Activated CD4-positive, alpha-beta memory T cell treated with anti-CD3 and anti-CD28 coated beads, Interleukin-2, amount 10 ng/mL, durations not matched to agents 7 days and 5 days (primary cell): Measurements from ENCODE around the gene TECPR2. TPM values are rescaled to one million over a fixed set of nuclear protein-coding genes. Genes with fewer than 3 reads are reported as not detected.

Source experiments
- CTCF ChIA-PET: fragments of 350-600 bp; sonication (Branson Sonifier 250); formaldehyde crosslinking; loops from one replicate; lab custom pipeline; 2021; ENCODE audit warnings: antibody characterized with exemption, inconsistent platforms; lab: Charles Lee
- POLR2A ChIA-PET: fragments of 350-600 bp; sonication (Branson Sonifier 250); formaldehyde crosslinking; loops from one replicate; lab custom pipeline; 2021; ENCODE audit warnings: antibody characterized with exemption; lab: Charles Lee
- DNase-seq: peaks from one replicate; pipeline ENCODE4 v3.0.0-alpha.2; 2020
- H3K27ac Mint-ChIP-seq: one replicate; pipeline ENCODE4 v1.8.0; 2021; ENCODE audit warnings: mild to moderate bottlenecking, mixed read lengths
- H3K27me3 Mint-ChIP-seq: one replicate; pipeline ENCODE4 v1.8.0; 2021; ENCODE audit warnings: mixed read lengths
- H3K36me3 Mint-ChIP-seq: one replicate; pipeline ENCODE4 v1.8.0; 2021; ENCODE audit warnings: low read depth, mixed read lengths
- H3K4me1 Mint-ChIP-seq: one replicate; pipeline ENCODE4 v1.8.0; 2021; ENCODE audit warnings: mixed read lengths
- H3K4me3 Mint-ChIP-seq: one replicate; pipeline ENCODE4 v1.8.0; 2021; ENCODE audit warnings: mild to moderate bottlenecking, mixed read lengths
- H3K9me3 Mint-ChIP-seq: one replicate; pipeline ENCODE4 v1.8.0; 2021; ENCODE audit warnings: mixed read lengths
- total RNA-seq, 2 experiments: library from RNA; stranded (reverse); gene quantifications; one replicate each; pipeline ENCODE4 v1.2.3, GENCODE V29; 2021

TECPR2 gene, protein sequence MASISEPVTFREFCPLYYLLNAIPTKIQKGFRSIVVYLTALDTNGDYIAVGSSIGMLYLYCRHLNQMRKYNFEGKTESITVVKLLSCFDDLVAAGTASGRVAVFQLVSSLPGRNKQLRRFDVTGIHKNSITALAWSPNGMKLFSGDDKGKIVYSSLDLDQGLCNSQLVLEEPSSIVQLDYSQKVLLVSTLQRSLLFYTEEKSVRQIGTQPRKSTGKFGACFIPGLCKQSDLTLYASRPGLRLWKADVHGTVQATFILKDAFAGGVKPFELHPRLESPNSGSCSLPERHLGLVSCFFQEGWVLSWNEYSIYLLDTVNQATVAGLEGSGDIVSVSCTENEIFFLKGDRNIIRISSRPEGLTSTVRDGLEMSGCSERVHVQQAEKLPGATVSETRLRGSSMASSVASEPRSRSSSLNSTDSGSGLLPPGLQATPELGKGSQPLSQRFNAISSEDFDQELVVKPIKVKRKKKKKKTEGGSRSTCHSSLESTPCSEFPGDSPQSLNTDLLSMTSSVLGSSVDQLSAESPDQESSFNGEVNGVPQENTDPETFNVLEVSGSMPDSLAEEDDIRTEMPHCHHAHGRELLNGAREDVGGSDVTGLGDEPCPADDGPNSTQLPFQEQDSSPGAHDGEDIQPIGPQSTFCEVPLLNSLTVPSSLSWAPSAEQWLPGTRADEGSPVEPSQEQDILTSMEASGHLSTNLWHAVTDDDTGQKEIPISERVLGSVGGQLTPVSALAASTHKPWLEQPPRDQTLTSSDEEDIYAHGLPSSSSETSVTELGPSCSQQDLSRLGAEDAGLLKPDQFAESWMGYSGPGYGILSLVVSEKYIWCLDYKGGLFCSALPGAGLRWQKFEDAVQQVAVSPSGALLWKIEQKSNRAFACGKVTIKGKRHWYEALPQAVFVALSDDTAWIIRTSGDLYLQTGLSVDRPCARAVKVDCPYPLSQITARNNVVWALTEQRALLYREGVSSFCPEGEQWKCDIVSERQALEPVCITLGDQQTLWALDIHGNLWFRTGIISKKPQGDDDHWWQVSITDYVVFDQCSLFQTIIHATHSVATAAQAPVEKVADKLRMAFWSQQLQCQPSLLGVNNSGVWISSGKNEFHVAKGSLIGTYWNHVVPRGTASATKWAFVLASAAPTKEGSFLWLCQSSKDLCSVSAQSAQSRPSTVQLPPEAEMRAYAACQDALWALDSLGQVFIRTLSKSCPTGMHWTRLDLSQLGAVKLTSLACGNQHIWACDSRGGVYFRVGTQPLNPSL (N-terminal part only)
- 10 to 100 TPM; 12.3 to 12.5 TPM for total RNA-seq

DNA sequence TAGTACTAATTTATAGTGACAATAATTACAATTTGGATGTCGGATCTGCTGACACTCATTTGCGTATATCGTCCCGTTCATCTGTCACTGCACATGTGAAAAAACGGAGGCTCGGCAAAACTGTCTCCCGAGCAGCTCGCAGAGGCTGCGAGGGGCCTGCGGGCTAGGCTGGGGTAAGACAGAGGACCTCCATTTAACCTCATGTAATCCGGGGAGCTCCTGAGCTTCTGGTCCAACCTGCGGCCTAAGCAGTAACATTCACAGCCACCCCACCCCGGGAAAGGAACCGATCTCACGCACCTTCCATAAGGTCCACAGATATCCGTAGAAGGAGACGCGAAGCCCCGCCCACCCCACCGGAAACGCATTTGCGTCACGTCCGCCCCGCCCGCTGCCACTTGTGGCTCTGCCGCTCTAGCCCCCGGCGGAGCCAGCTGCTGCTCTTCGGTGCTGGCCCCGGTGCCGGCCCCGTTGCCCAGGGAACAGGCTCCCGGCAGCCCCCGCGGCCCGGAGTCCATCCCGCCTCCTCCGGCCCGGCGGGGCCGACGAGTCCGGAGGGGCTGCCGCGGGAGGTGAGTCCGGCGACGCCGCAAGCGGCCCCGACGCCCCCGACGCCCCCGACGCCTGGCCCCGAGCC is at the start of gene TECPR2, which contains the start of gene CINP:
Gene TECPR2 (plus strand): TSS at position 397 of the 637 bp plus-strand sequence. CDS start 13,781 bp downstream, outside the sequence.
Gene CINP (minus strand): TSS at position 346 of the 637 bp plus-strand sequence. CDS start 39 bp downstream, at position 307.
- Mint-ChIP-seq H3K36me3 (peaks cover 8% of the 10 kb centered on the region), H3K4me1 (peaks cover 27% of the 10 kb centered on the region), H3K4me3 (peak within 1 kb of the TSS; percentile 92), H3K9me3 (no peaks in the 10 kb centered on the region), H3K27me3 (no peaks in the 10 kb centered on the region), H3K27ac (peak within 1 kb of the TSS; percentile 88)
- DNase-seq: peak; percentile 97
- ChIA-PET CTCF (interaction anchor here (0.7 to 2.7 kb wide), 6 partner anchors 11 to 275 kb away, joined by 3 to 11 read pairs (median 3); partner anchors contain the start of gene ZNF839), POLR2A (interaction anchor here (0.6 to 2.9 kb wide), 19 partner anchors 8 to 641 kb away, joined by 3 to 52 read pairs (median 4); partner anchors contain the start of genes MOK and ZNF839)

DNA sequence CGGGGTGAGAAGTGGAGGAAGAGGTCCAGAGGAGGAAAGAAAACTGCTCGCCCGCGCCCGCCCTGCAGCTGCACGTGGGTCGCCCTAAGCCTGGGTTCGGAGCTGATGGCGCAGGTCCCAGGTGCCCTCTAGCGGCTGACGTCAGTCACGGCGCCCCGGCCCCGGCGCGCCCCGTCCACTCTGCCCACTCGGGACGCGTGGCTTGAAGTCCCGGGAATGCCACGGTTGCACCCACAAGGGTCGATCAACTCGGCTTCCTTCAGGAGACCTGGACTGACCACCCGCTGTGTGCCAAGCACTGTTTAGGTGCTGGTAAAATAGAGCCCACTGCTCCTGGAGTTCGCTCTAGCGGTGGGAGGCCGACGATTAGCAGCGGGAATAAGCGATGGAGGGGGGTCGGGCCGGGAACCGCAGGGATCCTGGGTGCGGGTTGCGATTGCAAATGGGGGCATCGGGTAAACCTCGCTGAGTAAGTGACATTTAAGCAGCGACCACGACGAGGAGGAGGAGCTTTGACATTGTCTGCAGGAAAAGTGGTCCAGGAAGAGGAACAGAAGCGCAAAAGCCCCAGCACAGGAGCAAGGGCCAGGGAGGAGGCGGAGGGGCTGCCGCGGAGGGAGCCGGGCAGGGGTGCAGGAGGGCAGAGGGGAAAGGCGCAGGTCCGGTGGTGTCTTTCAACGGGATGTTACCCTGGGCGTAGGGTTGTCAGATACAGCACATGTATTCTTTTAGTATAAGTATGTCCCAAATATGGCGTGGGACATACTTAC is 48.3 kb upstream of the TECPR2 start:
- H3K4me3 Mint-ChIP-seq: peak overlapping the region; percentile 84
- peaks cover under 1% of the 10 kb centered on the region for H3K36me3 Mint-ChIP-seq
- DNase-seq: peak; percentile 83
- no peaks in the 10 kb centered on the region for H3K27me3 Mint-ChIP-seq
- ChIA-PET CTCF (interaction anchor here (0.5 to 2.4 kb wide), 33 partner anchors 9 to 608 kb away, joined by 3 to 35 read pairs (median 4); partner anchors contain the start of genes MOK and WDR20), POLR2A (interaction anchor here (1.6 to 1.7 kb wide), 3 partner anchors 10 to 229 kb away, joined by 4 to 11 read pairs (median 8); partner anchors contain the start of genes CINP, MOK and TECPR2)
- no peaks in the 10 kb centered on the region for H3K9me3 Mint-ChIP-seq
- peak overlapping the region; percentile 51 for H3K27ac Mint-ChIP-seq
- H3K4me1 Mint-ChIP-seq: peaks cover 52% of the 10 kb centered on the region

DNA sequence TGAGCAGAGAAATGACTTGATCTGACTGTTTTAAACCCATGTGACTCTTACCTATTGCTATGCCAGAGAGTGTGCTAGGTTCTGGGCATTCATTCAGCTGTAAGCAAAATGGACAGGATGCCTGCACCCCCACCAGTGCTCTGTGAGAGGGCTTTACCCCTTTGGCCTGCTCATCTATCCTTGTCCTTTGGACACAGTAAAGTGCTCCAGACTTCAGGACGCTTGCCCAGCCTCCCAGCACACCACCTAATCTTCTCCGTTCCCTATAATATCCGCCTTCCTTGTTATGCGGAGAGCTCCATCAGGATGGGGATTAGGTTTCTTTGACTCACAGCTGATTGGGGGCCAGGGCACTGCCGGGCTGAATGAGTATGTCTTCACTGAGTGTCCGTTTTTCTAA is 47.6 kb upstream of the TECPR2 start:
- Mint-ChIP-seq H3K9me3 (no peaks in the 10 kb centered on the region), H3K4me3 (peak overlapping the region; percentile 84), H3K27me3 (no peaks in the 10 kb centered on the region), H3K27ac (no peak overlapping the region), H3K36me3 (peaks cover 2% of the 10 kb centered on the region), H3K4me1 (peaks cover 53% of the 10 kb centered on the region)
- no peak for DNase-seq
- ChIA-PET POLR2A (interaction anchor here (1.6 to 1.7 kb wide), 2 partner anchors 47 to 230 kb away, joined by 4 to 8 read pairs; partner anchors contain the start of genes CINP and TECPR2), CTCF (interaction anchor here (1.1 to 2.4 kb wide), 14 partner anchors 8 to 608 kb away, joined by 3 to 35 read pairs (median 4); partner anchors contain the start of genes MOK and WDR20)

DNA sequence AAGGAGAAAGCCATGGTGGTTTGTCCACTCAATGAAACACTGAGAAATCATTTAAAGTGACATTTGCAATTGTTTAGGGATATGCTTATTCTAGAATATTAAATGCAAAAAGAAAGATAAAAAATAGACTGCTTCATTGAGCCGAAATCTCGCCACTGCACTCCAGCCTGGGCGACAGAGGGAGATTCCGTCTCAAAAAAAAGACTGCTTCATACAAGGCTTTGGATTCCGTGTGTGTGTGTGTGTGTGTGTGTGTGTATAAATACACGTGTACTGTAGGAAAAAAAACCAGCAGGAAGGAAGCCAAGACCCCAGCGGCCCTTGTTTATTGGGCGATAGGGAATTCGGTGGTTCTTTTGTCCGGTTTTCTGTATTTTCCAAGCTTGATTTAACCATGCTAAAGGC is 46.4 kb upstream of the TECPR2 start:
- peaks cover 65% of the 10 kb centered on the region for H3K4me1 Mint-ChIP-seq
- H3K4me3 Mint-ChIP-seq: peak overlapping the region; percentile 80
- no peaks in the 10 kb centered on the region for H3K9me3 Mint-ChIP-seq
- peak; percentile 42 for DNase-seq
- ChIA-PET CTCF (interaction anchor here (0.7 to 2.6 kb wide), 17 partner anchors 8 to 1249 kb away, joined by 3 to 31 read pairs (median 4); partner anchors contain the start of genes CINP, MOK and TECPR2), POLR2A (interaction anchor here (0.9 to 5.9 kb wide), 4 partner anchors 7 to 91 kb away, joined by 4 to 52 read pairs (median 4); partner anchors contain the start of genes CINP, MOK and TECPR2)
- H3K27me3 Mint-ChIP-seq: no peaks in the 10 kb centered on the region
- peak overlapping the region; percentile 84 for H3K27ac Mint-ChIP-seq
- peaks cover 2% of the 10 kb centered on the region for H3K36me3 Mint-ChIP-seq

DNA sequence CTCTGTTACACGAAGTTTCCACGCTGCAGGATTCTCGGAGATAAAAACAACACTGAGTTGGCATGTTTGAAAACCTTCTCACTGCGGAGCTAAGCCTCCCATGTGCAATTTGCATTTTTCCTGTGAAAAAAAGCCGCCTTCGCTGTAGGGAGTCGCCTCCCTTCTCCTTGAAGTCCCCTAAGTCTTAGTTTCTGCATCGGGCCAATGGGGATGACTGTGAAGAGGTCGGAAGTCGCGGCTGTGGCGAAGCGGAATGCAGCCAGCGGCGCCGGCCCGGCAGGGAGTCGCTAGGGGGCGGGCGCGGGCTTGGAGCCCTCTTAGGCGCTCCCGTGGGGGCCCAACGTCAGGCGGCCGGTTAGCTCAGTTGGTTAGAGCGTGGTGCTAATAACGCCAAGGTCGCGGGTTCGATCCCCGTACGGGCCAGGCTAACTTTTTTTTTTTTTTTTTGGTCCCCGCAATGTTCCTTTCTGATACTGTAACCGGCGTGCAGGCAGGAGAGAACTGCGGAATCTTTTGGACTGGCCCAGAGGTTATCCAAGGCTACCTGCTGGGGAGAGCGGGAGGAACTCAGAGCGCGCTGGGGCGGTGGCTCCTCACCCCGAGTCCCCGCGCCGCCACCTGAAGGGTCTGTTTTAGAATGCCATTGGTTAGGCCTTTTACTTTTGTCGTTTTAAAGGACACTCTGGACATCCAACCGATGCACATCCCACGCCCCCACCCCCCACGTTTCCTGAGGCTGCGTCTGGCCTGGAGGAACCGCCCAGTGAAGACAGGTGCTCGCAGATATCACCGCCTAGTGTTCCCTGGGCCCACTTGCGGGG is 45.8 kb upstream of the TECPR2 start:
- Mint-ChIP-seq H3K27me3 (no peaks in the 10 kb centered on the region), H3K27ac (peak overlapping the region; percentile 84), H3K9me3 (no peaks in the 10 kb centered on the region), H3K36me3 (peaks cover 2% of the 10 kb centered on the region), H3K4me1 (peaks cover 70% of the 10 kb centered on the region), H3K4me3 (peak overlapping the region; percentile 80)
- CTCF ChIA-PET: interaction anchor here (0.7 to 2.6 kb wide), 19 partner anchors 8 to 1248 kb away, joined by 3 to 31 read pairs (median 4); partner anchors contain the start of genes CINP, MOK and TECPR2
- POLR2A ChIA-PET: interaction anchor here (0.9 to 5.9 kb wide), 5 partner anchors 8 to 201 kb away, joined by 4 to 52 read pairs (median 4); partner anchors contain the start of genes CINP, MOK and TECPR2
- DNase-seq: peak; percentile 96

DNA sequence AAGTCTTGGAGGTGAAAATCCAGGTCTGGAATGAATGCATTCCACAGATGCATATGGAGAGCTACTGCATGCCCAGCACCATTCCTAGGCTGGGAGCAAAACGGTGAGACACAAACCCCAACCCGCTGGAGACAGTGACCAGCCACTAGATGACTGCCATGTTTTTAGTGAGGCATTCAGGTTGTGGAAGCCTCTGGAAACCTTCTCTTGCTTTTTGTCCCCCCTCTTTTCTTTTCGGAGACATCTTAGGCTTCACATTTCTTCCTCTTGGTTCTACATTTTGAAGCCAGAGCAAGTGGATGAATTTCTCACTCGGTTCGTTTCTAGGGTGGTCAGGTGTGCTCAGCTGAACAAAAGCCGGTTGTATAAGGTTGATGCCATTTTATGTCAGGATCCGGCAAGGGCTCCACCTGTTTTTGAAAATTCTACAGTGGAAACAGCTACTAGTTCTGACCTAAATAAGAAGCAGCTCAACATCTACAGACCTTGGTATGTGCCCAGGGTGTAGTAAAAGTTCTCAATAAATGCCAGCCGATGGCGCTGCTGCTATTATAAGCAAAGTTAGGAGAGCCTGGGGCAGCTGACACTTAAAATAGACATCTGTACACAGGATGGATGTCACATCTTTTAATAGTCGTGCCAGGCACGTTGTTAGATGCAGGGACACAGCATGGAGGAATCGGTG is 45.0 kb upstream of the TECPR2 start:
- peaks cover 2% of the 10 kb centered on the region for H3K36me3 Mint-ChIP-seq
- POLR2A ChIA-PET: interaction anchor here (0.9 to 5.9 kb wide), 5 partner anchors 12 to 200 kb away, joined by 4 to 52 read pairs (median 4); partner anchors contain the start of genes CINP, MOK and TECPR2
- DNase-seq: peak; percentile 59
- H3K4me3 Mint-ChIP-seq: peak overlapping the region; percentile 80
- no peaks in the 10 kb centered on the region for H3K9me3 Mint-ChIP-seq
- peak overlapping the region; percentile 84 for H3K27ac Mint-ChIP-seq
- H3K4me1 Mint-ChIP-seq: peaks cover 72% of the 10 kb centered on the region
- CTCF ChIA-PET: interaction anchor here (1.0 to 2.6 kb wide), 12 partner anchors 9 to 368 kb away, joined by 3 to 31 read pairs (median 6); partner anchors contain the start of genes CINP, MOK and TECPR2
- H3K27me3 Mint-ChIP-seq: no peaks in the 10 kb centered on the region

DNA sequence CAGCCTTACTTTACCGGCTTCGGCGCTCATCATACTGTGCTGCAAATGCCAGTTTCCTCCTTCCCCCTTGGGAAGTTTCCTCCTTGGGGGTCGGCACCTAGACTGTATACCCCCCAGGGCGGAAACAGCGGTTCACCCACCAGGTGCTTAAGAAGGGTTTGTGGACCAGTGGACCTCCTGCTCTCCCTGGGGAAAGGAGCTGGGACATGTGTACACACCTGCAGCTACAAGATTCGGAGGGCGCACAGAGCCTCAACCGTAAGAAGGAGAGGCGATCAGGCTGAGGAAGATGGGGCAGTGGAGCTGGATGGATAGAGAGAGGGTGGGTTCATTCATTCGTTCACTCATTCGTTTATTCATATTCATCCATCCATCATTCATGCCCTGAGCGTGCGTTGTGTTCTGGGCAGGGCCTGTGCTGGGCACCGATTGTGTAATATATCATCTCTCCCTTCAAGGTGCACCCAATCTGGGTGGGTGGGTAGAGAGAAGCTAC is 43.9 kb upstream of the TECPR2 start:
- no peaks in the 10 kb centered on the region for H3K27me3 Mint-ChIP-seq
- peak overlapping the region; percentile 88 for H3K27ac Mint-ChIP-seq
- ChIA-PET POLR2A (interaction anchor here (0.9 to 5.9 kb wide), 6 partner anchors 10 to 501 kb away, joined by 3 to 52 read pairs (median 4); partner anchors contain the start of genes CINP, MOK and TECPR2), CTCF (interaction anchor here (0.6 to 1.2 kb wide), 2 partner anchors 29 to 276 kb away, joined by 3 read pairs; no protein-coding TSS in a partner anchor)
- H3K4me1 Mint-ChIP-seq: peaks cover 68% of the 10 kb centered on the region
- no peak for DNase-seq
- H3K36me3 Mint-ChIP-seq: peaks cover 2% of the 10 kb centered on the region
- H3K9me3 Mint-ChIP-seq: no peaks in the 10 kb centered on the region
- peak overlapping the region; percentile 83 for H3K4me3 Mint-ChIP-seq

DNA sequence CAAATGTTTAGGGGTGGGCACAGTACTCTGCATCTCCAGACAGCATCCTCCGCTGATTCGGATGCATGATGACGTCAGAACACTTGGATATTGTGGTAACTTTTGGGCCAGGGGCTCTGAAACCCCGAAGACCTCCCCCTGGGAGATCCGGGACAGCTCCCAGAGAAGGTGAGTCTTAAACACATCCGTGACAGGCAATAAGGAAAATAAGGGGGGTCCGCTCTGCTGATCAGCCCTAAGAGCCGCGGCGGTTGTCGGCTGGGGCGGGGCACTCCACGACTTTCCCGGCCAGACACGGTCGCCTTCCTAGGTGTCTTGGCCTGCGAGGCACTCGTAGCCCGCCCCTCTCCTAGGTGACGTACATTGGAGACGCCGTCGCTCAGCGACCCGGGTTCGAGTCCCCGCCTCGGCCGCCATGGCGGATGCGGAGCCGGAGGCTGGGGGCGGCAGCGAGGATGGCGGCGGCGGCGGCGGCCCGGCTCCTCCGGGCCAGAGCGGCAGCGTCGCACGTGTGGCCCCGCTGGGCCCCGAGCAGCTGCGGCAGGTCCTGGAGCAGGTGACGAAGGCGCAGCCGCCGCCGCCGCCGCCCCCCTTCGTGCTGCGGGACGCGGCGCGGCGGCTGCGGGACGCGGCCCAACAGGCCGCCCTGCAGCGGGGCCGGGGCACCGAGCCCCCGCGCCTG is 43.2 kb upstream of the TECPR2 start, which contains the start of gene ZNF839:
Gene ZNF839 (plus strand): TSS at position 396 of the 682 bp plus-strand sequence. CDS start 20 bp downstream, at position 416.
- peaks cover 2% of the 10 kb centered on the region for H3K36me3 Mint-ChIP-seq
- H3K4me1 Mint-ChIP-seq: peaks cover 61% of the 10 kb centered on the region
- peak; percentile 94 for DNase-seq
- H3K4me3 Mint-ChIP-seq: peak within 1 kb of the TSS; percentile 89
- H3K9me3 Mint-ChIP-seq: no peaks in the 10 kb centered on the region
- peak within 1 kb of the TSS; percentile 88 for H3K27ac Mint-ChIP-seq
- POLR2A ChIA-PET: interaction anchor here (0.7 to 5.9 kb wide), 10 partner anchors 10 to 508 kb away, joined by 3 to 52 read pairs (median 4); partner anchors contain the start of genes CINP, MOK and TECPR2
- CTCF ChIA-PET: interaction anchor here (0.6 to 1.2 kb wide), 3 partner anchors 29 to 275 kb away, joined by 3 read pairs; partner anchors contain the start of genes CINP and TECPR2
- H3K27me3 Mint-ChIP-seq: no peaks in the 10 kb centered on the region
